ENCODE measurements around the gene NRG2.

Gene NRG2

GRCh38 chr5:139852696-139853095 lies 190.4 kb downstream of the NRG2 start:
- DNase-seq: no peak

GRCh38 chr5:139851558-139851957 lies 191.5 kb downstream of the NRG2 start:
- DNase-seq: no peak

- DNase-seq: no peak
Observed at GRCh38 chr5:139850423-139851016, 192.6 kb downstream of the NRG2 start.

GRCh38 chr5:139849942-139850341 lies 193.2 kb downstream of the NRG2 start:
- DNase-seq: no peak

- DNase-seq: no peak
Observed at GRCh38 chr5:139849501-139849900, 193.6 kb downstream of the NRG2 start.

DNA sequence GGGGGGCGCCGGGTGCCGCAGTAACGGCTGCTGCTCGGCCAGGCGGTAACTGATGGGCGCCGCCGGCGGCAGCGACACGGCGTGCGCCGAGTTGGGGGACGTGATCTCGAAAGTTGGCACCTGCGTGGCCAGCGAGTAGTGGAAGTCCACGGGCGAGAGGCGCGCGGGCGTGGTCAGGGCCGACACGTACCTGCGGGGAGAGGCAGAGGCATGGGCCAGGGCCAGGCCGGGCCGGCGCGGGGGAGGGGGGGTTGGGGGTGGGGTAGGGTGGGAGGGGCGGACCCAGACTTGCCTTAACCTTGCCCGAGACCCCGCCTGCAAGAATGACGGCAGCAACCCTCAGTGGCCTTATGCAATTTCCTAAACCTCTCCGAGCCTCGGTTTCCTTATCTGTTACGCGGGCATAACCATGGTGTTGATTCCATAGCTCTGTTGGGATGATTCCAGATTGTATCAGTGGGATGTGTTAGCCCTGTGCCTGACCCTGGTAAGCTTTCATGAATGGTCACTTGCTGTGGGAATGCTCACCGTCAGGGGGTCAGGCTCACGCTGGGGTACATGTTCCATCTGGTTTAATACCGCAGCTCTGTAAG lies 194.5 kb downstream of the NRG2 start:
- no peak for DNase-seq

DNA sequence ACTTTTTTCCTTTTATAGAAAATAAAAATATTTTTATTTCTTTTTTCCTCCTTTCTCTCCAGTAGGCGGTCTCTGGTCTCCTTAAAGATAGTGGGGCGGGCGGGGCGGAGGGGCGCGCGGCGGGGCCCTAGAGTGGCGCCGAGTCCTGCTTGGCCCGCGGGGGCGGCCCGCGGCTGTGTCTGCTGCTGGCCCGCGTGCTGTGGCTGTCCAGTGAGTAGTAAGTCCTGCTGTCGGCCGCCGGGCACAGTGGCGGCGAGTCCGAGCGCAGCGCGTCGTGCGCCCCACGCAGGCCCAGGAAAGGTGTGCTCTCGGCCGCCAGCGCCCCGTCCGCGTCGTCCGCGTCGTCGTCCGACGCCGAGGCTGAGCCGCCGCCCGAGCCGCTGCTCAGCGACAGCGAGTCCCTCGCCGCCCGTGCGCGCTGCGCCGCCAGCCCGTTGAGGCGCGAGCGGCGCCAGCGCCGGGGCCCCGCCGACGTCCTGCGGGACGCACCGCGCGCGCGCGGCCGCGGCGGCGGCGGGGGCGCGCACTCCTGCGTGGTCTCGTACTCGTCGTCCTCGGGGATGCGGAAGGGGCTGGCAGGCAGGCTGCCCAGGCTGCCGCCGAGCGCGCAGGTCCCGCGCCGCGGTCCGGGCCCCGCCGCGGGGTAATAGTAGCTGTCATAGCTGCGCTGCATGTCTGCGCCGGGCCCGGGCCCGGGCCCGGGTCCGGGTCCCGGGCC lies 195.2 kb downstream of the NRG2 start:
- DNase-seq: peak; percentile 59

DNA sequence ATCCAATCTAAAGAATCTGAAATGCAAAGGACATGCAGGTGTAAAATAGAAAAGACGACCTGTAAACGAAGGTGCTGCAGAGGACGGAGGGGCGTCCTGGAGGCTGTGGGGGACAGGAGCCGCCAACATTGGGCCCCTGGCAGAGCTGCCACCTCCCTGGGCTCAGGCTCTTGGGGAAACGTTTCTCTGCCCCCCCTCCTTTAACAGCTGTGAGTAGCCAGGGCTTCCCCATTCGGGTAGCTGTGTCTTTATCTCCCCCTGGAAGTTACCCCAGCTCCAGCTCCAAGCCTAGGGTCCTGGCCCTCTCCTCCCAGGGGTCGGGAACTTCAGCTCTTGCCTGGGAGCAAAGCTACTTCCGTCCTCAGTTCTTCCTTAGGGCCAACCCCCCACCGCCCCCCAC lies 196.0 kb downstream of the NRG2 start:
- DNase-seq: no peak

DNA sequence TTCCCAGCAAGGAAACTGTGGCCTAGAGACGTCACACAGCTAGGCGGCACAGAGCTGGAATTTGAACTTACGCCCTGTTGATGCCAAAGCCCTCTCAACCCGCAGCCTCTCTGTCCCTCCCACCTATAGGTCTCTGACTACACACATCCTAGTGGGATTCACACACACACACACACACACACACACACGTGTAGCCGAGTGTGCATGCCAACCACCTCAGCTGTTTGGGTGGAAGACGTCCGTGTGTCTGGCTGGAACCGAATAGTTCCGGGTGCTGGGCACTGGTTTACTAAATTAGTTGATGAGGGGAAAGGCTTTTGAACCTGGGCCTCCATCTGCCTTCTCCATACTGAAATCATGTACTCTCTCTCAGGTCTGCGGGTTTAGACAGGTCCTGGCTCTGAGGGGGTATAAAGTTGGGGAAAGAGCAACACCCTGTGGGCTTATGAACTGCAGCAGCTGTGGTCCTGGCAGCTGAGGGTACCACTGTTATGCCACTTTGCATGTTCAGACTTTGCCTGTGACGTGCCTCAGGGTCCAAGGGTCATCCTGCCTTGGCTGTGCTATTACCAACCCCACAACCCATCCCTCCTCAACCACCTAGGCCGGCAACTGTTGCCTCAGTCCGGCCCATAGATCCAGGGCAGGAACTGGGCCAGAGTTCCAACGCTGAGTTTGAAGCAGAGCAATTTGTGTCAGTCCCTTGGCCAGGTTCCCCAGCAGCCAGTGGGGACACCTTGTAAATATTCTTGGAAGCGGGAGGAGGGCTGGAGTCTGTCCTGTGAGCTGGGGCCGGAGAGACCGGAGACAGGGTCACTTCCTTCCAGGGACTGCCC lies 197.0 kb downstream of the NRG2 start:
- DNase-seq: no peak

- DNase-seq: peak; percentile 87
Observed at GRCh38 chr5:139844472-139845145, 198.5 kb downstream of the NRG2 start.

- DNase-seq: no peak
Observed at GRCh38 chr5:139843991-139844390, 199.1 kb downstream of the NRG2 start.

GRCh38 chr5:139842321-139842720 lies 200.8 kb downstream of the NRG2 start:
- no peak for DNase-seq

GRCh38 chr5:139841549-139841948 lies 201.6 kb downstream of the NRG2 start:
- DNase-seq: no peak

DNA sequence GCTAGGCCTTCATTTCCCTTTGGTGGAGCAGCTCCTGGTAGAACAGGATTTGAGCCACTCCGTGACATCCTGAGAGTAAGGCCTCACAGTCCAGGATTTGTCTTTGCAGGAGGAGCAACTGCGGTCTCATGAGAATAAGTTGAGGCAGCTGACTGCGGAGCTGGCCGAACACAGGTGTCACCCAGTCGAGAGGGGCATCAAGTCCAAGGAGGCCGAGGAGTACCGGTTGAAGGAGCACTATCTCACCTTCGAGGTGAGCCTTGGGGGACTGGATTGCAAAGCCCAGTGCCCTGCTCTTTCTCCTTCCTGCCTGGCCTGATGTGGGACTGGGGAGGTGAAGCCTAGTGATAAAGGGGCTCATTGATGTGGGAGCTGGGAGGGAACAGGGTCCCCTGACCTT lies 203.2 kb downstream of the NRG2 start:
- DNase-seq: no peak

DNA sequence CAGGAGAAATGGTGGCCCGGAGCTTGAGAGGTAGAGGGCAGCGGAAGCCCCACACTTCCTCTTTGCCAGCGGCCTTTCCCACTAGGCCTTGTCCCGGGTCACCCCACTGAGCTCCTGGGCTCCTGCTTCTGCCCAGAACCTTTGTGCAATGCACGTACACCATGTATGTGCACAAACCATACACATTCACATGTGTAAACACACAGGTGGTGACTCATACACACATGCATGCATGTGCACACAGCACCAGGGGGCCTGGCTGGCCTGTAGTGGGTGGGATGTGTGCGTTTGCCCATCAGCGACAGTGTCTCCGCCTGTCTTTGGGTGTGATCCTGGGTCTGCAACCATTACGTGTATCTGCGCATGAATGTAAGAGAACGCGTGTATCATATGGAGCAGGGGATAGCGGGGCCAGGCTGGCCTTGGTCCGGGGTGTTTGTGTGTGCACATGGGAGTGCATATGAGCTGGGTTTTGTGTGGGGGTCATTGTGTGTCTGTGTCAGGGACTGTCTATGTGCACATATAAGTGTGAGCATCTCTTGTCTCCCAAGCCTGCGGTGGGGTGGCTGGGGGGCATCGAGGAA lies 203.8 kb downstream of the NRG2 start:
- DNase-seq: no peak

DNA sequence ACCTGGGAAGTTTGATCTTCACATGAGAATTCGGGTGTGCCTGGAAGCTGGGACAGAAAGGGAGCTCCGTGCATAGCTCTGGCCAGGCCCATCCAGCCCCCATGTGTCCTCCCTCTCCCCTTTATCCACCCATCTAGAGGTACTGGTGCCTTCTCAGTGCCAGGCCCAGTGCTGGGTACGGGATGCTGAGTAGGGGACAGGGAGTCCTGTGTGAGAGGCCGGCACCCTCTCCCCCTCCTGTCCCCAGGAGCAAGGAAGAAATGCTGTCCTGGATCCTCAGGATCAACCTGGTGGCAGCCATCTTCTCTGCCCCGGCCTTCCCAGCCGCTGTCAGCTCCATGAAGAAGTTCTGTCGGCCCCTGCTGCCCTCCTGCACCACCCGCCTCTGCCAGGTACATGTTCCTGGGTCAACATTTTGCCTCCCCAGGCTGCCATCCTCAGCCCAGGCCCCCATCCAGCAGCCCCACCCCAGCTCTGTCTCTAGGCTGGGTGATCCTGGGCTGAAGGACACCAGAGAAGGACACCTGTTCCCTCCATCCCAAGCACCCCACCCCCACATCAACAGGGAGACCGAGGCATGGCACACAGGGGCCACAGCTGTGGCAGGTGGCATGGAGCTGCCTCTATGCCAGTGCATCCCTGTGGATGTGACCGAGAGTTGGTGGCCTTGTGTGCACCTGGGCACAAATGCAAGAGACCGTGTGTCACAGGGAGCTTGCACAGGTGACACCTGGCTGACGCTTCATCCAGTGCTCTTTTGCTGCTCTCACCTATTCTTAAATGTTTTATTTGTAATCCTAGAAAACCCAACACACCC lies 204.5 kb downstream of the NRG2 start:
- DNase-seq: no peak

DNA sequence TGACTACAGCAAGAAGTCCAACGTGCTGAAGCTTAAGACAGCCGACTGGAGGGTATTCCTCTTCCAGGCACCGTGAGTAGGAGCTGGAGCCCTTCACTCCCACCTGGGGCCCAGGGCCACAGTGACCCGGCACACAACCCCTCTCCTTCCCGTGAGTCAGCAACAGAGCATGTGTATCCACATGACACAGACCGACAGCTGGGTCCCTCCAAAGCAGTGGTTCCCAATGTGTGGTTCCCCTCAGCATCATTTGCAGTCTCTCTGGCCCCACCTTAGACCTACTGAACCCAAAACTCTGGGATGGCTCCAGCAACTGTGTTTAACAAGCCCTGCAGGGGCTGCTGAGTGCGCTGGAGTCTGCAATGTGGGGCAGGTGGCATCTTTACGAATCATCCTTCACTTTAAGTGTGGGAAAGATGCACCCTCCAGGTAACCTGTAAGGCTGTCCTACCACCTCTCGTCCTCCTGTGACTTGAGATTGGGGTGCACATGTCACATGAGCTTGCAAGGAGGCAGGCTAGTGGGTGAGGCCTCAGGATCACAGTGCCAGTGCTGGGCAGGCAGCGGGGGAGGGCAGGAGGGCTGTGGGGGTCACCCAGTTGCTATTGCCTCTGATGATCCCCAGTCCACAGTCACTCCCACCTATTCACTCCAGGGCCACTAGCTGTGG lies 205.3 kb downstream of the NRG2 start:
- no peak for DNase-seq

DNA sequence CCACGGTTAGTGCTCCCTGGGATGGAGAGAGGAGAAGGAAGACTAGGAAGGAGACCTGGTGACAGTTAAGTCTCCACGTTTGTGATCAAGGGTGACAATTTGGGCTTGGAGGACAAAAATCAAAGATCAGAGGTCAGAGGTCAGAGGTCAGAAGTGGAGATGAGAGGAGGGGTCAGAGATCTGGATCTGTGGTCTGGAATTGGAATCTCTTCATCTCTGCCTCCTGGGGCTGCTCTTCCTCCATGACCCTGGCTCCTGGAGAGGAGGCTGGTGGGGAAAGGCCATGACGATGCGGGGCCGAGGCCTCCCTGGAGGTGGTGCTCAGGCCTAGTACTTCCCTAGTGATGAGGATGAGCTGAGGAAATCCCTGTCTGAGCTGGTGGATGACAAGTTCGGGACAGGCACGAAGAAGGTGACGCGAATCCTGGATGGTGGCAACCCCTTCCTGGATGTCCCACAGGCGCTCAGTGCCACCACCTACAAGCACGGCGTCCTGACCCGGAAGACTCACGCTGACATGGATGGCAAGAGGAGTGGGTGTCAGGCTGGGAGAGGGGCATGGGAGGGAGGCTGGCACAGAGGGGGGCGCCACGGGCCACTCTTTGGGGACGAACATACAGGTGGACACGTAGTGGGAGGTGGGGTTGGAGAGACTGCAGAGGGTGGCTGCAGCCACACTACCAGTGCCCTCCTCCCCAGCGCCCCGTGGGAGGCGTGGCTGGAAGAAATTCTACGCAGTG lies 206.5 kb downstream of the NRG2 start:
- DNase-seq: no peak

GRCh38 chr5:139835656-139836055 lies 207.4 kb downstream of the NRG2 start:
- no peak for DNase-seq

GRCh38 chr5:139833525-139833924 lies 209.6 kb downstream of the NRG2 start:
- no peak for DNase-seq

Measured in hematopoietic multipotent progenitor cell treated with erythropoietin and hydrocortisone succinate and interleukin-3 and kit ligand, for 6 days (in vitro differentiated cells).